Myocyte (in vitro differentiated cells): ENCODE results near the gene KAT8. TPM values are rescaled to one million over a fixed set of nuclear protein-coding genes. Genes with fewer than 3 reads are reported as not detected.
A peak's percentile ranks its signal among the peaks of the same experiment; 100 is the strongest.

Experiments
- DNase-seq: peaks from one replicate; pipeline ENCODE4 v3.0.0-alpha.2; 2012; ENCODE audit warnings: low read depth
- total RNA-seq: library from RNA; depleted of rRNA; stranded (reverse); fragments of >200 nt; gene quantifications from 2 replicates; pipeline ENCODE4 v1.2.3, GENCODE V29; 2014

Gene KAT8
- total RNA-seq, 1 donor from 2014 or later = 46.7 TPM

GRCh38 chr16:31106509-31107464, 10.7 kb upstream of the KAT8 start:
- DNase-seq = no peak

GRCh38 chr16:31107465-31107867, 10.0 kb upstream of the KAT8 start:
- no peak for DNase-seq

GRCh38 chr16:31108035-31108793, 9.2 kb upstream of the KAT8 start, which contains the start of gene BCKDK:
TSS of gene BCKDK (plus strand) at chr16:31108386. CDS start at chr16:31109224, 838 bp downstream.
- DNase-seq = peak; percentile 82

GRCh38 chr16:31108794-31109558, 8.5 kb upstream of the KAT8 start:
- DNase-seq = no peak

GRCh38 chr16:31109622-31110021, 7.8 kb upstream of the KAT8 start:
- DNase-seq = no peak

GRCh38 chr16:31110106-31111034, 7.1 kb upstream of the KAT8 start:
- DNase-seq = peak; percentile 98

GRCh38 chr16:31111881-31112466, 5.5 kb upstream of the KAT8 start:
- no peak for DNase-seq

GRCh38 chr16:31112711-31113110, 4.8 kb upstream of the KAT8 start:
- DNase-seq = no peak

- DNase-seq = peak; percentile 78
These were observed 4.0 kb upstream of the KAT8 start for GRCh38 chr16:31113121-31114120.

- DNase-seq = no peak
These were observed 3.0 kb upstream of the KAT8 start for GRCh38 chr16:31114468-31114867.

- DNase-seq = peak; percentile 44
These were observed 1.0 kb downstream of the KAT8 start for GRCh38 chr16:31118223-31119155.

- no peak for DNase-seq
These were observed 2.7 kb downstream of the KAT8 start for GRCh38 chr16:31120129-31120528.

GRCh38 chr16:31125844-31126243, 8.4 kb downstream of the KAT8 start:
- DNase-seq = no peak

- no peak for DNase-seq
These were observed 9.7 kb downstream of the KAT8 start for GRCh38 chr16:31127182-31127581.

GRCh38 chr16:31128711-31129567, 11.5 kb downstream of the KAT8 start:
- DNase-seq = no peak

- DNase-seq = no peak
These were observed 12.3 kb downstream of the KAT8 start for GRCh38 chr16:31129568-31130335.
